ENCODE results near the gene SLC2A6. TPM values are rescaled to one million over a fixed set of nuclear protein-coding genes. Genes with fewer than 3 reads are reported as not detected.
A peak's percentile ranks its signal among the peaks of the same experiment; 100 is the strongest.

The SLC2A6 gene
- total and polyA plus RNA-seq, 2 experiments from 2014 or later: 7.3 to 10.6 TPM

- Histone ChIP-seq H3K9me2 (replicated peaks; ENCODE audit: insufficient read depth) (no peaks in the 10 kb centered on the region), H3K4me2 (no peak overlapping the region), H3K27ac (no peak overlapping the region), H3K36me3 (replicated peaks; ENCODE audit: insufficient read depth, low read depth) (no peaks in the 10 kb centered on the region), H3K9me3 (ENCODE audit: low read depth) (no peaks in the 10 kb centered on the region), H2AFZ (no peak overlapping the region), H3K4me3 (no peak overlapping the region), H3K79me2 (no peaks in the 10 kb centered on the region), H3K27me3 (peaks cover 4% of the 10 kb centered on the region), H3K4me1 (ENCODE audit: insufficient read depth) (peaks cover 3% of the 10 kb centered on the region), H4K20me1 (ENCODE audit: insufficient read depth, poor library complexity, severe bottlenecking) (no peaks in the 10 kb centered on the region)
- DNase-seq (ENCODE audit: low spot score): no peak
- TF ChIP-seq EZH2phosphoT487 (IDR thresholded peaks at IDR 0.05; ENCODE audit: low read depth, severe bottlenecking, unreplicated experiment): no peak
- TF ChIP-seq, protein P1, sequence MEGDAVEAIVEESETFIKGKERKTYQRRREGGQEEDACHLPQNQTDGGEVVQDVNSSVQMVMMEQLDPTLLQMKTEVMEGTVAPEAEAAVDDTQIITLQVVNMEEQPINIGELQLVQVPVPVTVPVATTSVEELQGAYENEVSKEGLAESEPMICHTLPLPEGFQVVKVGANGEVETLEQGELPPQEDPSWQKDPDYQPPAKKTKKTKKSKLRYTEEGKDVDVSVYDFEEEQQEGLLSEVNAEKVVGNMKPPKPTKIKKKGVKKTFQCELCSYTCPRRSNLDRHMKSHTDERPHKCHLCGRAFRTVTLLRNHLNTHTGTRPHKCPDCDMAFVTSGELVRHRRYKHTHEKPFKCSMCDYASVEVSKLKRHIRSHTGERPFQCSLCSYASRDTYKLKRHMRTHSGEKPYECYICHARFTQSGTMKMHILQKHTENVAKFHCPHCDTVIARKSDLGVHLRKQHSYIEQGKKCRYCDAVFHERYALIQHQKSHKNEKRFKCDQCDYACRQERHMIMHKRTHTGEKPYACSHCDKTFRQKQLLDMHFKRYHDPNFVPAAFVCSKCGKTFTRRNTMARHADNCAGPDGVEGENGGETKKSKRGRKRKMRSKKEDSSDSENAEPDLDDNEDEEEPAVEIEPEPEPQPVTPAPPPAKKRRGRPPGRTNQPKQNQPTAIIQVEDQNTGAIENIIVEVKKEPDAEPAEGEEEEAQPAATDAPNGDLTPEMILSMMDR (IDR thresholded peaks at IDR 0.05; ENCODE audit: poor library complexity): no peak
- no peak for TF ChIP-seq EZH2 (IDR thresholded peaks at IDR 0.05; ENCODE audit: borderline replicate concordance)
- WGBS (ENCODE audit: low lambda C conversion rate, missing lambda C conversion rate): 76% methylated on average over 18 of the region's 22 CpGs
Observed at GRCh38 chr9:133484671-133485437, 6.0 kb upstream of the SLC2A6 start.

DNA sequence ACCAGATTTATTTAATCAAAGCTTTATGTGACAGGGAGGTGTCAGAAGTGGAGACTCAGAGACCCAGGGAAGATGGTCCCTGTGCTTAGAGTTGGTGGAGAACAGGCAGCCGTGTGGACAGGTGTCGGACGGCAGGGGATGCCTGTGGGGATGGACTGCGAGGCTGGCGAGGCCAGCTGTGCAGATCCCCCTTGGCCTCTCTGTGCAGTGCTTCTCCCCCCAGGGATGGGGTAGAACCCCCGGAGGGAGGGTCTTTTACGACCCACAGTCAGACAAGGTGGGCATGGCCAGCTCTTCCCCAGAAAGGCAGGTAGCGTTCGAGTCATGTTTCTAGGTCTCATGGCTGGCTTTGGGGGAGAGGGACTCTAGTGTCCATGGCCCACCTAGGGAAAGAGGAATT, 4.7 kb upstream of the SLC2A6 start:
- Histone ChIP-seq H3K4me2 (no peak overlapping the region), H3K4me3 (no peak overlapping the region), H3K79me2 (no peaks in the 10 kb centered on the region), H3K9me3 (ENCODE audit: low read depth) (no peaks in the 10 kb centered on the region), H3K27me3 (peaks cover 4% of the 10 kb centered on the region), H2AFZ (no peak overlapping the region), H4K20me1 (ENCODE audit: insufficient read depth, poor library complexity, severe bottlenecking) (no peaks in the 10 kb centered on the region), H3K36me3 (replicated peaks; ENCODE audit: insufficient read depth, low read depth) (no peaks in the 10 kb centered on the region), H3K27ac (no peak overlapping the region), H3K4me1 (ENCODE audit: insufficient read depth) (peaks cover 10% of the 10 kb centered on the region), H3K9me2 (replicated peaks; ENCODE audit: insufficient read depth) (no peaks in the 10 kb centered on the region)
- WGBS (ENCODE audit: low lambda C conversion rate, missing lambda C conversion rate): 81% methylated on average over 9 of the region's 9 CpGs
- TF ChIP-seq EZH2phosphoT487 (IDR thresholded peaks at IDR 0.05; ENCODE audit: low read depth, severe bottlenecking, unreplicated experiment) (no peak), EZH2 (IDR thresholded peaks at IDR 0.05; ENCODE audit: borderline replicate concordance) (no peak)
- TF ChIP-seq, protein P1 (IDR thresholded peaks at IDR 0.05; ENCODE audit: poor library complexity): no peak
- DNase-seq (ENCODE audit: low spot score): no peak

DNA sequence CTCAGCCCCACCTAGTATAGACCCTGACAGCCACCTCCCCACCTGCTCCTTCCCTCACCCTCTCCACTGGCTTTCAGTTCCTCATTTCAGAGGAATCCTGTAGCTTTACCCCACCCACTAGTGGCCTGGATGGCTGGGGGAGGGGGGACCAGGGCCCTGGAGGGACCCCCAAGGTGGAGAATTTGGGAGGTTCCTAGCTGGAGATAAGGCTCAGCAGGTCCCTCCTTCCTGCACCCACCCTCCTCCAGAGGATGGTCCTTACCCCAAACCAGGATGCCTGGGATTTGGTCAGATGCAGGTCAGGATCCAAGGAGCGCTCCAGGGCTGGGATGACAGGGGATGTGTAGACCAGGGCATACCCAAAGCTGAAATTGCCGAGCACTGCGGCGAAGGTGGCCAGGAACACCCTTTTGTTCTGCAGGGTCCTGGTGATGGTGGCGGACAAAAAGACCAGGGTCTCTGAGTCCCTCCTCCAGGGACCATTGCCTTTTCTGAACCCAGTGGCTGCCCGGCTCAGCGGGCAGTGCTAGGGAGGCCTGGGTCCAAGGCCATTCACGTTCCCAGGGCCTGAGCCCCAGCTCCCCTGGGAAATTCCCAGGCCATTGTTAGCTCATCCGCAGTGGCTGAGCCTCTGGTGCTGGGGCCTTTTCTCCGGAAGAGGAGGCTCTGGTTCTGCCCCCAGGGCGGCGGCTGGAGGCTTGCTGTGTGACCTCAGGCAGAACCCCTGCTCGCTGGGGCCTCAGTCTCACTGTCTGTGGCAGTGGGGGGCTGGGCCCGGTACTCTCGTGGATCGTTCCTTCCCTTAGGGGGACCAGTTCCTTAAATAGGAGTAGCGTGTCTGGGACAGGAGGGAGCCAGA, 678 bp downstream of the SLC2A6 start:
- H3K79me2 ChIP-seq: no peaks in the 10 kb centered on the region
- peak overlapping the region; percentile 64 for H3K4me3 ChIP-seq
- peak; percentile 58 for DNase-seq (ENCODE audit: low spot score)
- WGBS (ENCODE audit: low lambda C conversion rate, missing lambda C conversion rate): 45% methylated on average over 16 of the region's 17 CpGs
- peak overlapping the region; percentile 98 for H3K4me2 ChIP-seq
- peaks cover 7% of the 10 kb centered on the region for H3K4me1 ChIP-seq (ENCODE audit: insufficient read depth)
- peaks cover 4% of the 10 kb centered on the region for H3K27me3 ChIP-seq
- no peak overlapping the region for H3K27ac ChIP-seq
- TF ChIP-seq, protein P1 (IDR thresholded peaks at IDR 0.05; ENCODE audit: poor library complexity): no peak
- no peak for TF ChIP-seq EZH2phosphoT487 (IDR thresholded peaks at IDR 0.05; ENCODE audit: low read depth, severe bottlenecking, unreplicated experiment)
- no peak for TF ChIP-seq EZH2 (IDR thresholded peaks at IDR 0.05; ENCODE audit: borderline replicate concordance)
- H3K36me3 ChIP-seq (replicated peaks; ENCODE audit: insufficient read depth, low read depth): no peaks in the 10 kb centered on the region
- peak overlapping the region; percentile 93 for H2AFZ ChIP-seq
- no peaks in the 10 kb centered on the region for H3K9me3 ChIP-seq (ENCODE audit: low read depth)
- H3K9me2 ChIP-seq (replicated peaks; ENCODE audit: insufficient read depth): no peaks in the 10 kb centered on the region
- no peaks in the 10 kb centered on the region for H4K20me1 ChIP-seq (ENCODE audit: insufficient read depth, poor library complexity, severe bottlenecking)
